CD4-positive, alpha-beta T cell treated with Interleukin-6 at 100 ng/mL for 8 hours (primary cell): ENCODE data around the gene FAM124A.

Source experiments
- DNase-seq: peaks from one replicate; pipeline ENCODE4 v3.0.0-alpha.2; 2020; ENCODE audit warnings: mixed read lengths, low spot score

FAM124A gene

GRCh38 chr13:51308781-51309180 lies 86.6 kb downstream of the FAM124A start:
- no peak for DNase-seq

- DNase-seq, result no peak
Measured at GRCh38 chr13:51311231-51311630, 89.0 kb downstream of the FAM124A start.

DNA sequence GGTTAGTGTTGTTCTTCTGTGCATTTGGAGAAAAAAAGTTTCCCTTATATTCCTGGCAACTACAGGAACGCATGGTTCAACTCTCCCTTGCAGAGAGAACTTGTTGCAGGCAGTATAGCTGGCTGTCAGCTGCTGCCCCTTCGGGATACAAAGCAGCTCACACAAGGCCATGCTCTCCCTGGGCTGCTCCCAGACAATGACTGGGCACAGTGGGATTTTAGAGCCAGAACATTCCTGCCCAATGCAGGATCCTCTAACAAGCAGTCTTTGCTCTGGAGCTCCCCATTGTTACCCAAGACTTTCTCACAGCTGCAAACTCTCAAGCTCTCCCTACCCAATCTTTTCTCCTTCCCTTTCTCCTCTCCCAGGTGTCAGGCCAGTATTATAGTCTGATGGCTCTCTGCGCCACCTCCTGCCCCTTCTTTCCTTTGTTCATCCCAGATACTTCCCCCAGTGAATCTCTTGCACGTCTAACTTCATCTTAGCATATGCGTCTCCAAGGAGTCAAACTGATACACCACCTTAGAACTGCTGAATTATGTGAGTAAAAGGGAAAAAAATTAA lies 89.8 kb downstream of the FAM124A start:
- no peak for DNase-seq

GRCh38 chr13:51313619-51314018 lies 91.4 kb downstream of the FAM124A start:
- no peak for DNase-seq

DNA sequence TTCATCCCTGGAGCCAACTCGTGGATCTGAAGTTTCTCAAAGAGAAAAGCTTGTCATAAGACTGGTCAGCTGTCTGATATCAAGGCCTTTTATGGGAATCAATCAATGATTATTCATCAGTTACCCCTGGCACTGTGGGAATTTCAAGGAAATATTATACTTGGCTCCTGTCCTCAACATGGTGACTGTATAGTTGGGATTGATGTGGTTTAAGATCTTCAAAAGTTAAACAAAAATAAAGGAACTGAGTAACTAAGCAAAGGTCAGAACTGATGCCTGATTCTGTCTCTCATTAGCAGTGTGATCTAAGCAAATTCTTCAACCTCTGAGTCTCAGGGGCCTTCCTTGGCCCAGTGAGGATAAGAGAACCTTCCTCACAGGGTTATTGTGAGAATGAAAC lies 95.1 kb downstream of the FAM124A start:
- DNase-seq, result no peak

DNA sequence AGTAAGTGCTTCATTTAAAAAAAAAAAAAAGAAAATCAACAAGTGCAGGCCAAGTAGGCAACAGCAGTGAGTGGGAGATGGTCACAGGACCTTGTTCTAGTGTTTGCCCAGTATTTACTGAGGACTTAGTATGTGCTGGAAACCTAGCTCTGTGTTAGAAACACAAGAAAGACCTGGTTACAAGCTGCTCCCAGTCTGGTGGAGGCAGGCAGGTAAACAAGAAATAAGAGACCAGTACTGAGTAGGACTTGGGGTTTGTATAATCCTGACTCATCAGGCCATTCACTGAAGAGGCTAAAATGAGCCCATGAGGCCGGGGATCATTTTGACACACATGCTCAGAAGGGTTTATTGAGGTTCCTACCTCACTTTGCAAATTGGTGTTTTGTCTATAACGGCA lies 95.8 kb downstream of the FAM124A start:
- no peak for DNase-seq

DNA sequence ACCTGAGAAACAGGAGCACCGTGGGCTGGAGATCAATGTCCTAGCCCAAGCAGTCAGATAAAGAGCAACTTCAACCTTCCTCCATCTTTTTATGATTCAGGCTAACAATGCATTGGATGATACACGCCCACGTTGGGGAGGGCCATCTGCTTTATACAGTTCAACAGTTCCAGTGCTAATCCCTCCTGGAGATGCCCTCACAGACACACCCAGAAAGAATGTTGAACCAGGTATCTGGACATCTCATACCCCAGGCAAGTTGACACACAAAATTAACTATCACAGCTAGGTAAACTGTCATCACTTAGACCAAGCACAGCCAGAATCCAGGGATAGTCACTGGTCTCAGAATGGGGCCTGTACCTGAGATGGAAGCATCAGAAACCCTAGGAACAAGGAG lies 96.7 kb downstream of the FAM124A start:
- no peak for DNase-seq

DNA sequence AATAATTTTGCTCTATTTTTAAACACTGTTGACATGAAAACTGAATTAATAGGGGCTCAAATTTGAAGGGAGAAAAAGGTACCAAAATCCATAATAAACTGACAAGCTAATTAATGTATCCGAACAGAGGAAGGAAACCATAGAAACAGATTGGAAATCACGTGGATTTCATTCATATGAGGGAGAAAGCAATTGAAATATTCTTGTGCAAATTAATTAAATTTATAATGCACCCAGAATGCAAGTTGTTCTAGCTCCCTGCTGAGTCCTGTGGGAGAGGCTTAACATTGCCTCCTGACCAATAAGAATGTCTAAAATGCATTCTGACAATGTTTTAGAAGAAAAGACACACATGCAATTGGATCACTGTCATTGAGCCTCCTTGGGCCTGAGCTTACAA lies 99.6 kb downstream of the FAM124A start:
- no peak for DNase-seq

GRCh38 chr13:51322826-51323225 lies 100.6 kb downstream of the FAM124A start:
- DNase-seq, result no peak

DNA sequence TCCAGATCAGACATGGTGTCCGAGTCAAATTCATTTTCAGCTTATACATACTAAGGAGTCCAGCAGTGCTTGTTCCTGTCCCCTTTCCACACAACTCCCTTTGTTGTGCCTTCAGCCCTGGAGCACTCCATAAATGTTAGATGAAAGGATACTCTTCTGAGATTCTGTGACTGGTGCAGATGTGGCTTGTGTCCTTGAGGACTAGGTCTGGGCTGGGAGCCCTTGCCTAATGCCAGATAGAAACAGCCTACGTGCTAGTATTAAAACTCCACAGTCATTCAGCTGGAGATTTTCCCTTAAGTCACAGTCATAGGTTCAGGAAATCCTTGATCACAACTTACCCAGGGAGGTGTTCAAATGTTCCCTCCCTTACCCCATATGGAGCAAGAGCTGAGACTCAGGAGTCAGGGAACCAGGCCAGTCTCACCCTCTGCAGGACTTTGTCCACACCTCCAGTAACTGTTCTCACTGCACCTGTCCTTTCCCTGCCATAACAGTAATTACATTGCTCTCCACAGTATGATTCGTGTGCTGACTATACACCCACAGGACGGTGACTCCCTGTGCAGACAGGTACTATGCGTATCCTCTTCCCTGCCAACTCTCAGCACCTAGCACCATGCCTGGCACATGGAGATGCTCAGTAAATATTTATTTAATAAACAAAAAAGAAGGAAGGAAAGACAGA lies 101.8 kb downstream of the FAM124A start:
- no peak for DNase-seq

GRCh38 chr13:51324714-51325420 lies 102.7 kb downstream of the FAM124A start:
- DNase-seq, result no peak

GRCh38 chr13:51325837-51326236 lies 103.6 kb downstream of the FAM124A start:
- DNase-seq, result no peak

DNA sequence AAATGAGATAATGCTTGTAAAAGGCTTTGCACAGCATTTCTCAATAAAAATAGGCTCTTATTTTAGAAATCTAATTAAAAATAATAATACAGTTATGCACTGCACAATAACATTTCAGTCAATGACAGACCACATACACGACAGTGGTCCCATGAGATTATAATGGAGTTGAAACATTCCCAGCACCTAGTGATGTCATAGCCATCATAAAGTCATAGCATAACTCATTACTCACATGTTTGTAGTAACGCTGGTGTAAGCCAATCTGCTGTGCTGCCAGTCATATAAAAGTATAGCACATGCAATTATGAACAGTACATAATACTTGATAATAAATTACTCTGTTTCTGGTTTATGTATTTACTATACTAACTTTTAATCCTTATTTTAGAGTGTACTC lies 104.6 kb downstream of the FAM124A start:
- DNase-seq, result no peak

GRCh38 chr13:51327961-51328360 lies 105.8 kb downstream of the FAM124A start:
- DNase-seq, result no peak

DNA sequence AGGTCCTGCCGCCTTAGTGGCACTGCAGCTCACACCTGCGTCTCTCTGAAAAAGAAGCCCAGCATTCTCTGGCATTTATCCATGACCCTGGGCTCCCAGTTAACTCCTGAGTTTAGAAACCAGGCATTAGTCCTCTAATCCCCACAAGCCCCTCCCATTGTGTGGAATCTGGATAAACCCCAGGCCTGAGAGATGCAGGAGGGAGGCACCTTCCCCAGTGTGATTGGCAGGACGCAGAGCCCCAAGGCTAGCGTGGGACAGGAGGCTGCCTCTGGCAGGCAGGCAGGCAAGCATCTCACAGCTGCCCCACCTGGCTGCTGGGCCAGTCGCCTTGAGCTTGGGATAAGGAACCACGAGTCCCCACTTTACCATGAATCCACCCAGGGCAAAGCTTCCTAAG lies 106.3 kb downstream of the FAM124A start:
- DNase-seq, result no peak

GRCh38 chr13:51329606-51330005 lies 107.4 kb downstream of the FAM124A start:
- DNase-seq, result no peak

DNA sequence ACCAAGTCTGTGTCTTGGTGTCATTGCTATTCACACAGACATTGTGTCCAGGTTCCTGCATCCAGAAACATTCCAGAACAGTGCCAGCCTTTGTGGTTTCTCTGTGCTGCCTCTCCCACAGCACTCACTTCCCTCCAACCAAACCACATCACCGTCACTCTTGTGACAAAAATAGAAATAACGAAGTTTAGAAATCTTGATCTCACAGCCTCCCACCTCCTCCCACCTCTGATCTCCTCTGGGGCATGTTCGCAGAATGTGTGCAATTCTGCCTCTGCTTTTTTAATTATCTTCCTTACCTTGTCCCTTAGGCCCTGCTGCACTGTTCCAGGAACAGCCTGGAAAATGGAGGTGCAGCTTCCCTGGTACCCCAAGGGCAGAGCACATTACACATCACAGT lies 108.6 kb downstream of the FAM124A start:
- DNase-seq, result no peak

DNA sequence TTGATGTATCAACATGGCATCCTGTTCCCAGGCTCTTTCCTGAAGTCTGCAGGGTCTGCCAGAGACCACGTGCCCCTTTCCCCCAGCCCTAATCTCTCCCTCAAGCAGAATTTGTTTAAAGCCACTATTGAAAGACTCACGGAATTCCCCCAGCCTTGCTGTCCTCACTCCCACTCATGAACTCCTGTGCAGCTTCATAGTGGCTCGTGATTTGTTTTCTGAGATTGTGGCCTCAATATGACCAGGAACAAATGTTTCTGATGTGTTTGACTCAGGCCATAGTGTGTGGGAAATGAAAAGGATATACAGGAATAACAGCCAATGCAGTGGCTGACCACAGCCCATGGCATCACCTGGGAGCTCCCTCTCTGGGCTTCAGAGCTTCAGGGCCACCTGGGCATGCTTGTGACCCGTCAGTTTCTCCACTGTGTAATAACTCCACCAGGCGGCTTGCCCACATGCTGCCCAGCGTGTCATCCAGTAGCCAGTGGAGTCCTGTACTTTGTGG lies 109.2 kb downstream of the FAM124A start:
- DNase-seq, result no peak

GRCh38 chr13:51332566-51333361 lies 110.6 kb downstream of the FAM124A start:
- DNase-seq, result no peak

GRCh38 chr13:51333421-51333820 lies 111.2 kb downstream of the FAM124A start:
- no peak for DNase-seq

DNA sequence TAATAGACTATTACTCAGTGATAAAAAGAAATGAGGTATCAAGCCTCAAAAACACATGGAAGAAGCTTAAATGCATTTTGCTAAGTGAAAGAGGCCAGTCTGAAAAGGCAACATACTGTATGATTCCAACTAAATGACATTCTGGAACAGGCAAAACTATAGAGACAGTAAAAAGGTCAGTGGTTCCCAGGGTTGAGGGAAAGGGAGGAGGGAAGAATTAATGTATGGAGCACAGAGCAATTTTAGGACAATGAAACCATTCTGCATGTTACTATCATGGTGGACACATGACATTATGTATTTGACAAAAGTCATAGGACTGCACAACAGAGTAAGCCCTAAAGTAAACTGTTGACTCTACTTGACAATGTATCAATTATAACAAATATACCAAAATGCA lies 111.6 kb downstream of the FAM124A start:
- no peak for DNase-seq
